Measurements from ENCODE around the gene NDUFA13. TPM values are rescaled to one million over a fixed set of nuclear protein-coding genes. Genes with fewer than 3 reads are reported as not detected.

The NDUFA13 gene
- polyA plus RNA-seq, 1 experiment = 388 TPM

GRCh38 chr19:19475015-19475765 lies 40.8 kb upstream of the NDUFA13 start:
- ChIA-PET POLR2A (interaction anchor here (0.8 kb wide), 1 partner anchor 70 kb away, joined by 3 read pairs; the partner anchor contains the start of gene GATAD2A), CTCF (interaction anchor here (0.7 to 2.0 kb wide), 8 partner anchors 9 to 133 kb away, joined by 3 to 8 read pairs (median 4); partner anchors contain the start of gene GATAD2A)
- H3K27ac ChIP-seq (ENCODE audit: low read depth, low read length) = no peak overlapping the region
- DNase-seq (ENCODE audit: low read depth, low spot score) = no peak
- no peaks in the 10 kb centered on the region for H3K9me3 ChIP-seq (ENCODE audit: control insufficient read depth, insufficient read depth, low read length)
- no peak overlapping the region for H3K4me3 ChIP-seq (ENCODE audit: low read depth, low read length)
- no peaks in the 10 kb centered on the region for H3K27me3 ChIP-seq (ENCODE audit: control insufficient read depth, insufficient read depth, low read length)
- TF ChIP-seq CTCF (IDR thresholded peaks at IDR 0.05; ENCODE audit: low read depth, low read length) = no peak

GRCh38 chr19:19475849-19476828 lies 39.9 kb upstream of the NDUFA13 start:
- TF ChIP-seq CTCF (IDR thresholded peaks at IDR 0.05; ENCODE audit: low read depth, low read length) = peak; percentile 60
- DNase-seq (ENCODE audit: low read depth, low spot score) = no peak
- ChIA-PET CTCF (interaction anchor here (0.7 to 2.0 kb wide), 9 partner anchors 8 to 134 kb away, joined by 3 to 8 read pairs (median 3); partner anchors contain the start of gene GATAD2A), POLR2A (no interaction called here)
- no peak overlapping the region for H3K27ac ChIP-seq (ENCODE audit: low read depth, low read length)
- H3K4me3 ChIP-seq (ENCODE audit: low read depth, low read length) = no peak overlapping the region
- H3K27me3 ChIP-seq (ENCODE audit: control insufficient read depth, insufficient read depth, low read length) = no peaks in the 10 kb centered on the region
- no peaks in the 10 kb centered on the region for H3K9me3 ChIP-seq (ENCODE audit: control insufficient read depth, insufficient read depth, low read length)

GRCh38 chr19:19477705-19478383 lies 38.2 kb upstream of the NDUFA13 start:
- no peak for TF ChIP-seq CTCF (IDR thresholded peaks at IDR 0.05; ENCODE audit: low read depth, low read length)
- Histone ChIP-seq H3K4me3 (ENCODE audit: low read depth, low read length) (no peak overlapping the region), H3K9me3 (ENCODE audit: control insufficient read depth, insufficient read depth, low read length) (no peaks in the 10 kb centered on the region), H3K27me3 (ENCODE audit: control insufficient read depth, insufficient read depth, low read length) (no peaks in the 10 kb centered on the region), H3K27ac (ENCODE audit: low read depth, low read length) (no peak overlapping the region)
- no peak for DNase-seq (ENCODE audit: low read depth, low spot score)
- CTCF ChIA-PET = interaction anchor here (1.1 kb wide), 1 partner anchor 10 kb away, joined by 3 read pairs; no protein-coding TSS in a partner anchor
- POLR2A ChIA-PET = no interaction called here

GRCh38 chr19:19480688-19481087 lies 35.3 kb upstream of the NDUFA13 start:
- H3K27ac ChIP-seq (ENCODE audit: low read depth, low read length) = no peak overlapping the region
- H3K27me3 ChIP-seq (ENCODE audit: control insufficient read depth, insufficient read depth, low read length) = no peaks in the 10 kb centered on the region
- no peak for TF ChIP-seq CTCF (IDR thresholded peaks at IDR 0.05; ENCODE audit: low read depth, low read length)
- no peak for DNase-seq (ENCODE audit: low read depth, low spot score)
- H3K9me3 ChIP-seq (ENCODE audit: control insufficient read depth, insufficient read depth, low read length) = no peaks in the 10 kb centered on the region
- ChIA-PET CTCF (interaction anchor here (3.5 kb wide), 1 partner anchor 10 kb away, joined by 14 read pairs; no protein-coding TSS in a partner anchor), POLR2A (no interaction called here)
- H3K4me3 ChIP-seq (ENCODE audit: low read depth, low read length) = no peak overlapping the region
